ENCODE measurements around the gene IDS. TPM values are rescaled to one million over a fixed set of nuclear protein-coding genes. Genes with fewer than 3 reads are reported as not detected.

Gene IDS
- total RNA-seq (2022; extraction: Qiagen RNA extraction) = 90.2 to 95.3 TPM (median 92.7 TPM) in 5 replicates

GRCh38 chrX:149504915-149505651 is at the start of gene IDS:
IDS (minus strand) TSS chrX:149505306; CDS start chrX:149505137, 169 bp downstream.

GRCh38 chrX:149549701-149550100 is 44.6 kb upstream of the IDS start, which contains the start of gene HSFX3:
HSFX3 (minus strand) TSS chrX:149549924; CDS start chrX:149549852, 72 bp downstream.

GRCh38 chrX:149540621-149541520 is 35.8 kb upstream of the IDS start, which contains the start of gene EOLA1:
EOLA1 (plus strand) TSS chrX:149541012; CDS start chrX:149545631, 4,619 bp downstream.

Other genes with a start within 250 kb of the IDS start
- 20.6 to 22.5 TPM (median 21.3 TPM) in 5 replicates for gene EOLA1, start 35.7 kb upstream of the IDS start, total RNA-seq (2022; extraction: Qiagen RNA extraction)
- gene HSFX3, start 44.6 kb upstream of the IDS start, total RNA-seq (2022; extraction: Qiagen RNA extraction) = 0.07 TPM in 1 of 5 replicates, not detected in the others
- 0.06 TPM in 1 of 5 replicates, not detected in the others for gene MAGEA9B, start 82.2 kb upstream of the IDS start, total RNA-seq (2022; extraction: Qiagen RNA extraction)
- gene HSFX2, start 90.0 kb upstream of the IDS start, total RNA-seq (2022; extraction: Qiagen RNA extraction) = 0.13 to 0.18 TPM (median 0.15 TPM) in 4 of 5 replicates, not detected in the other
- gene TMEM185A, start 126.5 kb upstream of the IDS start, total RNA-seq (2022; extraction: Qiagen RNA extraction) = 24.7 to 29.3 TPM (median 28.6 TPM) in 5 replicates
- gene MAGEA11, start 206.8 kb upstream of the IDS start, total RNA-seq (2022; extraction: Qiagen RNA extraction) = not detected in 5 replicates

Measured in A549 treated with AZD2906 at 1 μM for 4 hours (cell line).